ENCODE measurements around the gene C1GALT1. TPM values are rescaled to one million over a fixed set of nuclear protein-coding genes. Genes with fewer than 3 reads are reported as not detected.
"Not testable (repeated sequence)": the region's sequence is repeated elsewhere in the genome, so short reads cannot be mapped to it uniquely, and the experiment has no call there.

Gene C1GALT1
- total RNA-seq, 1 donor = 90.0 TPM

DNA sequence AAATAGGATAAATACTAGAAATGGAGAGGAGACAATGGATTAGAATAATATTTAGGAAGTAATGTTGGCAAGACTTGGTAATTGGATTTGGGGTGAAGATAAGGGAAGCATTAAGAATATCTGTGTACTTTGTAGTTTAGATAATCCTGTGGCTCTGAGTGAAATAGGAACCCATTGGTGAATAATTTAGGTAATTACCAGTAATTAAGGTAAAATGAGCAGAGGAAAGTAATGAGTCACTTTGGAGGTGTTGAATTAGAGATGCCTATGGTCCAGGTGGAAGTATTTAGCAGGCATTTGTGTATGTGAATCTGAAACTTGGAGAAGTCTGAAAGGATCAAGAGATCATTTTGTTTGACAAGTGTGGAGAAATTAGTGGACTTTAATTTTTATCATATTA is 5.7 kb downstream of the C1GALT1 start:
- DNase-seq (ENCODE audit: low read depth) = no peak
- TF ChIP-seq, protein P1, sequence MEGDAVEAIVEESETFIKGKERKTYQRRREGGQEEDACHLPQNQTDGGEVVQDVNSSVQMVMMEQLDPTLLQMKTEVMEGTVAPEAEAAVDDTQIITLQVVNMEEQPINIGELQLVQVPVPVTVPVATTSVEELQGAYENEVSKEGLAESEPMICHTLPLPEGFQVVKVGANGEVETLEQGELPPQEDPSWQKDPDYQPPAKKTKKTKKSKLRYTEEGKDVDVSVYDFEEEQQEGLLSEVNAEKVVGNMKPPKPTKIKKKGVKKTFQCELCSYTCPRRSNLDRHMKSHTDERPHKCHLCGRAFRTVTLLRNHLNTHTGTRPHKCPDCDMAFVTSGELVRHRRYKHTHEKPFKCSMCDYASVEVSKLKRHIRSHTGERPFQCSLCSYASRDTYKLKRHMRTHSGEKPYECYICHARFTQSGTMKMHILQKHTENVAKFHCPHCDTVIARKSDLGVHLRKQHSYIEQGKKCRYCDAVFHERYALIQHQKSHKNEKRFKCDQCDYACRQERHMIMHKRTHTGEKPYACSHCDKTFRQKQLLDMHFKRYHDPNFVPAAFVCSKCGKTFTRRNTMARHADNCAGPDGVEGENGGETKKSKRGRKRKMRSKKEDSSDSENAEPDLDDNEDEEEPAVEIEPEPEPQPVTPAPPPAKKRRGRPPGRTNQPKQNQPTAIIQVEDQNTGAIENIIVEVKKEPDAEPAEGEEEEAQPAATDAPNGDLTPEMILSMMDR (IDR thresholded peaks at IDR 0.05; ENCODE audit: insufficient read depth, low read length) = no peak
- H3K4me3 ChIP-seq (ENCODE audit: low read depth, low read length) = no peak overlapping the region

DNA sequence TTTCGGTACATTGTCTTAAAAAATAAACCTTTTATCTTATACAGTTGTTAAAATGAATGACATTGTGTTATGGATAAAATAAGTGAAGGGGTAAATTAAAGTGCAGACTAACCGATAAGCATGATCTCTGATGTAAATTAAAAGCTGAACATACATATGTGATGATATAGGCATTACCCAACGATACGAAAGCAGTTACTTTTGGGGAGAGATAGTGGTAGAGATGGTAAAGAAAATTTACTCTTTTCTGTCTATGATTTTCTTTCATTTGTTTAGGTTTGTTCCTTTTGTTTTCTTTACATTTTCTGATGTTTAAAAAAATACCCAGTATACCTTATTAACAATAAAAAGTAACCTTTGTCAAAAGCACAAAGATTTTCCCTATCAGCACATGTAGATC is 6.4 kb downstream of the C1GALT1 start:
- DNase-seq (ENCODE audit: low read depth) = no peak
- H3K4me3 ChIP-seq (ENCODE audit: low read depth, low read length) = no peak overlapping the region
- TF ChIP-seq, protein P1 (IDR thresholded peaks at IDR 0.05; ENCODE audit: insufficient read depth, low read length) = no peak

DNA sequence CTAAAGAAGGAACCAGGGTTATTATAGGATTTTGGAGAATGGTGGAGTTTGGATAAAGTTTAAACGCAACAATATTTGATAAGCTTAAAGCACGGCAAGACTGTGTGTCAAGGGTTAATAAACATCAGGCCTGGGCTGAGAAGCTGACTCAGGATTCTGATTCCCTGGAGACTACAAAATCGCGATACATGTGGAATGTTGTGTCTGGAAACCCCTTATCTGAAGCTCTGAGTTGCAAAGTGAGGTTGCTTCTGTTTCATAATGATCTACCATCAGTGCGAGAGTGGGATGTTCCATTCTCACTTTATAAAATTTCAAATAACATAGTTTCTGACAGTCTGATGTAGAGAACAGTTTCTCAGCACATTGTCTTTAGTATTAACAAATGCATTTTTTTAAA is 7.8 kb downstream of the C1GALT1 start:
- DNase-seq (ENCODE audit: low read depth) = peak; percentile 85
- TF ChIP-seq, protein P1 (IDR thresholded peaks at IDR 0.05; ENCODE audit: insufficient read depth, low read length) = no peak
- H3K4me3 ChIP-seq (ENCODE audit: low read depth, low read length) = no peak overlapping the region

DNA sequence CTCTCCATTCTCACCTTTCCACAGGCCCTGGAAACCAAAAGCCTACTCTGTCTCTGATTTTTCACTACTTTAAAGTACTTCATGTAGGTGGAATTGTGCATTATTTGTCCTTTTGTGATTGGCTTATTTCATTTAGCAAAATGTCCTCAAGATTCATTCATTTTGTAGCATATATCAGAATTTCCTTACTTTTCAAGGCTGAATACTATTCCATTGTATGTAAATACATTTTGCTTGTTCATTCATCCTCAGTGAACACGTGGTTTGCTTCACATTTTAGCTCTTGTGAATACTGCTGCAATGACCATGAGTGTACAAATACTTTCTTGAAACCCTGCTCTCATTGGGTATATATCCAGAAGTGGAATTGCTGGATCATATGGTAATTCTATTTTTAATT is 8.8 kb downstream of the C1GALT1 start:
- DNase-seq (ENCODE audit: low read depth) = no peak
- TF ChIP-seq, protein P1 (IDR thresholded peaks at IDR 0.05; ENCODE audit: insufficient read depth, low read length) = no peak
- H3K4me3 ChIP-seq (ENCODE audit: low read depth, low read length) = no peak overlapping the region

DNA sequence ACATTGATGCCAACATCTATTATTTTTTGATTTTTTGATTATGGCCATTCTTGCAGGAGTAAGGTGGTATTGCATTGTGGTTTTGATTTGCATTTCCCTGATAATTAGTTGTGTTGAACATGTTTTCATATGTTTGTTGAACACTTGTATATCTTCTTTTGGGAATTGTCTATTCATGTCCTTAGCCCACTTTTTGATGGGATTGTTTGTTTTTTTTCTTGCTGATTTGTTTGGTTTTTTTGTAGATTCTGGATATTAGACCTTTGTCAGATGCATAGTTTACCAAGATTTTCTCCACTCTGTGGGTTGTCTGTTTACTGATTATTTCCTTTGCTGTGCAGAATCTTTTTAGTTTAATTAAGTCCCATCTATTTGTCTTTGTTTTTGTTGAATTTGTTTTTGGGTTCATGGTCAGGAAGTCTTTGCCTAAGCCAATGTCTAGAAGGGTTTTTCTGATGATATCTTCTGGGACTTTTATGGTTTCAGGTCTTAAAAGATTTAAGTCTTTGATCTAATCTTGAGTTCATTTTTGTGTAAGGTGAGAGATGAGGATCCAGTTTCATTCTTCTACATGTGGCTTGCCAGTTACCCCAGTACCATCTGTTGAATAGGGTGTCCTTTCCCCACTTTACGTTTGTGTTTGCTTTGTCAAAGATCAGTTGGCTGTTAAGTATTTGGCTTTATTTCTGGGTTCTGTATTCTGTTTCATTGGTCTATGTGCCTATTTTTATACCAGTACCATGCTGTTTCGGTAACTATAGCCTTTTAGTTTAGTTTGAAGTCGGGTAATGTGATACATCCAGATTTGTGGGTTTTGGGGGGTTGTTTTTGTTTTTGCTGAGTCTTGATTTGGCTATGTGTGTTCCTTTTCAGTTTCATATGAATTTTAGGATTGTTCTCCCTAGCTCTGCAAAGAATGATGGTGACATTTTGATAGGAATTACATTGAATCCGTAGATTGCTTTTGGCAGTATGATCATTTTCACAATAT is 10.7 kb downstream of the C1GALT1 start:
- not testable (repeated sequence) for DNase-seq (ENCODE audit: low read depth); H3K4me3 ChIP-seq (ENCODE audit: low read depth, low read length)

DNA sequence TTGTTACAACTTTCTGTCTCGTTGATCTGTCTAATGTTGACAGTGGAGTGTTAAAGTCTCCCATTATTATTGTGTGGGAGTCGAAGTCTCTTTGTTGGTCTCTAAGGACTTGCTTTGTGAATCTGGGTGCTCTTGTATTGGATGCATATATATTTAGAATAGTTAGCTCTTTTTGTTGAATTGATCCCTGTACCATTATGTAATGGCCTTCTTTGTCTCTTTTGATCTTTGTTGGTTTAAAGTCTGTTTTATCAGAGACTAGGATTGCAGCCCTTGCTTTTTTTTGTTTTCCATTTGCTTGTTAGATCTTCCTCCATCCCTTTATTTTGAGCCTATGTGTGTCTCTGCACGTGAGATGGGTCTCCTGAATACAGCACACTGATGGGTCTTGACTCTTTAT is 17.2 kb downstream of the C1GALT1 start:
- not testable (repeated sequence) for DNase-seq (ENCODE audit: low read depth); H3K4me3 ChIP-seq (ENCODE audit: low read depth, low read length)

DNA sequence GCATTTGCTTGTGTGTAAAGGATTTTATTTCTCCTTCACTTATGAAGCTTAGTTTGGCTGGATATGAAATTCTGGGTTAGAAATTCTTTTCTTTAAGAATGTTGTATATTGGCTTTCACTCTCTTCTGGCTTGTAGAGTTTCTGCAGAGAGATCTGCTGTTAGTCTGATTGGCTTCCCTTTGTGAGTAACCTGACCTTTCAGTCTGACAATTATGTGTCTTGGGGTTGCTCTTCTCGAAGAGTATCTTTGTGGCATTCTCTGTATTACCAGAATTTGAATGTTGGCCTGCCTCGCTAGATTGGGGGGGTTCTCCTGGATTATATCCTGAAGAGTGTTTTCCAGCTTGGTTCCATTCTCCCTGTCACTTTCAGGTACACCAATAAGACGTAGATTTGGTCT is 17.9 kb downstream of the C1GALT1 start:
- DNase-seq (ENCODE audit: low read depth); H3K4me3 ChIP-seq (ENCODE audit: low read depth, low read length): not testable (repeated sequence)

DNA sequence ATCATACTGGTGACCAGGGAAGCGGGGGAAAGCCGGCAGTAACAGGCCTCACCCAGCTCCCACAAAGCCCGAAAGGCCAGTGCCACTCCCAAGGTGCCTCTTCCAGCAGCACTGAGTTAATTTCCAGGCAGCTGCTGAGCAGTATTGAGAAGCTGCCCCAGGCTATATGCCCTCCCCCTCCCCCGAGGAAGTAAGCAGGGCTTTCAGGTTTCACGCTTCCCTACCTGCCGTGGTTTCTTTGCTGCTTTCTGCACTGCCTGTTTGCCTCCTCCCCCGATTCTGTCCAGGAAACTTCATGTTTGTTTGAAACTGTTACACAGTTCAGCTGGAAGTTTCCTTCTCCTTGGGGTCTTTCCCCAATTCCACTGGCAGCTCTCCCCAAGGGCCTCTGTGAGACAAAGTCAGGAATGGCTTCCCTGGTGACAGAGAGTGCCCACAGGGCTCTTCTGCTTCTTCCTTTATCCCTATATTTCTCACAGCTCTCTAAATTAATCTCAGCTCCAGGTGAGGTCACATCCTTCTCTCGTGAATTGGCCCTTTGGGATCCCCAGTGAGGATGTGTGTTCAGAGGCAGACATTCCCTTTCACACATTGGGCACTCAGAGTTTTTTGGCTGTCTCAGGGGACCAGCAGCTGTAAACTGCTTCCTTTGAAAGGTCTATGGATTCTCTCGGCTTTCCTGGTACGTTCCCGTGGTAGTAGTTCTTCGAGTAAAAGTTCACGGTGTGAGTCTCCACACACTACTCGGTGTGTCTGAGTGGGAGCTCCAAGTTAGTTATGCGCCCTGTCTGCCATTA is 19.4 kb downstream of the C1GALT1 start:
- TF ChIP-seq, protein P1 (IDR thresholded peaks at IDR 0.05; ENCODE audit: insufficient read depth, low read length) = no peak
- H3K4me3 ChIP-seq (ENCODE audit: low read depth, low read length) = no peak overlapping the region
- no peak for DNase-seq (ENCODE audit: low read depth)
